Pulmonary artery endothelial cell (primary cell): Measurements from ENCODE around the gene GAK. TPM values are rescaled to one million over a fixed set of nuclear protein-coding genes. Genes with fewer than 3 reads are reported as not detected.
A peak's percentile ranks its signal among the peaks of the same experiment; 100 is the strongest.

ENCODE experiments used
- DNase-seq: peaks from one replicate; pipeline ENCODE4 v3.0.0-alpha.2; 2011; ENCODE audit warnings: low read depth, low spot score
- total RNA-seq: library from RNA; depleted of rRNA; stranded (reverse); fragments of >200 nt; gene quantifications from 2 replicates; pipeline ENCODE4 v1.2.3, GENCODE V29; 2014

The GAK gene
- total RNA-seq, 1 donor from 2014 or later: 64.6 TPM

GRCh38 chr4:907691-908425, 24.3 kb downstream of the GAK start:
- DNase-seq: peak; percentile 57

GRCh38 chr4:907103-907400, 25.1 kb downstream of the GAK start:
- DNase-seq: no peak

- DNase-seq: no peak
These were observed 25.6 kb downstream of the GAK start for GRCh38 chr4:906339-907102.

- DNase-seq: no peak
These were observed 26.4 kb downstream of the GAK start for GRCh38 chr4:905485-906338.

- DNase-seq: no peak
These were observed 28.8 kb downstream of the GAK start for GRCh38 chr4:903066-904046.

- no peak for DNase-seq
These were observed 30.8 kb downstream of the GAK start for GRCh38 chr4:901192-901910.

GRCh38 chr4:900721-901120, 31.4 kb downstream of the GAK start:
- DNase-seq: no peak

GRCh38 chr4:900073-900472, 32.0 kb downstream of the GAK start:
- no peak for DNase-seq

- DNase-seq: no peak
These were observed 32.6 kb downstream of the GAK start for GRCh38 chr4:899556-899906.

GRCh38 chr4:898869-899555, 33.1 kb downstream of the GAK start:
- DNase-seq: no peak

GRCh38 chr4:898123-898522, 34.0 kb downstream of the GAK start:
- DNase-seq: no peak

- no peak for DNase-seq
These were observed 35.5 kb downstream of the GAK start for GRCh38 chr4:896630-897029.

- no peak for DNase-seq
These were observed 35.9 kb downstream of the GAK start for GRCh38 chr4:896216-896615.

- no peak for DNase-seq
These were observed 36.5 kb downstream of the GAK start for GRCh38 chr4:895596-895995.

- DNase-seq: no peak
These were observed 38.0 kb downstream of the GAK start for GRCh38 chr4:893995-894705.

- no peak for DNase-seq
These were observed 38.7 kb downstream of the GAK start for GRCh38 chr4:893276-893994.

- DNase-seq: no peak
These were observed 39.3 kb downstream of the GAK start for GRCh38 chr4:892780-893179.

GRCh38 chr4:891747-892146, 40.4 kb downstream of the GAK start:
- no peak for DNase-seq
